GM12872 (cell line): ENCODE measurements around the gene ITGA2.

Experiments used
- CTCF ChIP-seq: IDR thresholded peaks from 3 replicates; pipeline ENCODE4 v1.5.1; 2011; ENCODE audit warnings: low read depth, mild to moderate bottlenecking, low read length, moderate library complexity; ENCODE audit not compliant: insufficient read depth

ITGA2 gene

GRCh38 chr5:53022930-53023511 is 33.9 kb downstream of the ITGA2 start:
- TF ChIP-seq CTCF, result no peak

GRCh38 chr5:53023969-53024368 is 34.8 kb downstream of the ITGA2 start:
- TF ChIP-seq CTCF, result no peak

- TF ChIP-seq CTCF, result no peak
Measured at GRCh38 chr5:53024535-53024934, 35.4 kb downstream of the ITGA2 start.

GRCh38 chr5:53025487-53025886 is 36.3 kb downstream of the ITGA2 start:
- no peak for TF ChIP-seq CTCF

GRCh38 chr5:53027913-53028312 is 38.8 kb downstream of the ITGA2 start:
- no peak for TF ChIP-seq CTCF

GRCh38 chr5:53029608-53030007 is 40.5 kb downstream of the ITGA2 start:
- no peak for TF ChIP-seq CTCF

- TF ChIP-seq CTCF, result no peak
Measured at GRCh38 chr5:53030893-53031292, 41.7 kb downstream of the ITGA2 start.
